ENCODE measurements around the gene NTM.
"Not testable (repeated sequence)": the region's sequence is repeated elsewhere in the genome, so short reads cannot be mapped to it uniquely, and the experiment has no call there.

The NTM gene

DNA sequence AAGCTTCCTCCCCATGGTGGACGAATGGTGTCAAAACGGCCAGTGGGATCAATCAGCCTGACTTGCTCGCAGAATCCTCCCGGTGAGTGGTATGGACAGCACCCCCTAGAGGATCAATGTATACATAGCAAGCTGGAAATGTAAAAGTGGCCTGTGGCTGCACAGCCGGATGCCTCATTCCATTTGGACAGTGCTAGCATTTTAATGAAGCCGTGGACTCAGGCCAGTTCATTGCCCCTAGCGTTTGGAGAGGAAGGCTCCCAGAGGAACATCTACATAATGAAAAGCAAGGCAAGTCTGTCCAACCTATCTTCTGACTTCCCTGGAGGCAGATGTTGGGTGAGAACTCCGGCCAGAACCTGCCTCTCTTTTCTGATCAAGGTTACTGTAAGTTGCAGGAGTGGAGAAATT, 942.3 kb downstream of the NTM start:
- peak; percentile 1 for DNase-seq (ENCODE audit: low read depth)

GRCh38 chr11:132314911-132315455, 944.6 kb downstream of the NTM start:
- no peak for DNase-seq (ENCODE audit: low read depth)

GRCh38 chr11:132315696-132316095, 945.3 kb downstream of the NTM start:
- DNase-seq (ENCODE audit: low read depth): no peak

DNA sequence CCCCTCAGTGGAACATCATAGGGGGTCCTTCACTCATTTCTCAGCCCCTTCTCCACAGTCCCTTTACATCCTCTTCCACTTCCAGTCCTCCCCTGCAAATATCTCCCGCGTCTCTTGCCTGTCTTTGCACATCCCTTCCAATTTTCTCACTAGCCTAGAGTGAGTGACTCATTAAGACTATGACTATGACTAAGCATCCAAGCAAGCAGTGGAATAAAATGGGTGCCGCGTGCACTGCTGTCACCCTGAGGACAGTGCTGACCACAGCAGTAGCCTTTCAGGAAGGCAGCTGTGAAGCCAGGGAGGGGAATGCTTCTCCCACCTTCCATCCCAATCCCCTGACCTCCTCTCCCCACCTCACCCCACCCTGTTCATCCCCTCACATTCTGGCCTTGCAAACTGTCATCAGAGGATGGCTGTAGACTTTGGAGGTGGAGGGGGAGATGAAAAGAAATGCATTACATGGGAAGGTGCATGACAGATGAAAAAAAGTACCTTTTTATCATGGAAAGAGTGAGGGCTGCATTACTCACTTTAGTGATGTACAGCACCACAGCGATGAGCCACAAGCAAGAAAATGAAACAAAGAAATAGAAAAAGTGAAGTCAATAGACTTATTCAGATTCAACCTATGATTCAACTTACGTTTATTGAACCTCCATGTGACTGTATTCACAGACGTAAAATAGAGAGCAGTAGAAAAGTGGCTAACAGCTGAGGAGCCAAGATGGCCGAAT, 948.2 kb downstream of the NTM start:
- no peak for DNase-seq (ENCODE audit: low read depth)

GRCh38 chr11:132319419-132319818, 949.0 kb downstream of the NTM start:
- not testable (repeated sequence) for DNase-seq (ENCODE audit: low read depth)

DNA sequence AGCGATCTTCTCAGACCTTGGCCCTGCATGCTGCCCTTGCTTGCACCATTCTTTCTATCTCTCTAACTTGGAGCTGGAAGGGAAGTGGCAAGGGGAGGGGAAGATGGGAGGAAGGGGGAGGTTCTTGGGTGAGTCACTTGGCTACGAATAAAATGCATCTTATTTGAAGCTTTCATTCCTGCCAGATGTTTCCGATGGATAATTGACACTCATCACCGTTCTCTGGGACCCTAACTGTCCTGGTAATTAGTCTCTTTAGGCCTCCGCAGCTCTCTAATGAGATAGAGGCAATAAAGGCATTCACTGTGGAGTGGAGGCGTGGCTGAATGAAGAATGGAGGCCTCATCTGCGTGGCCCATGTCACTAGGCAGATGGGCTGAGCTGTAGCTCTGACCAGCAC, 960.1 kb downstream of the NTM start:
- DNase-seq (ENCODE audit: low read depth): no peak

- DNase-seq (ENCODE audit: low read depth): no peak
These were observed 962.1 kb downstream of the NTM start for GRCh38 chr11:132332521-132332920.

DNA sequence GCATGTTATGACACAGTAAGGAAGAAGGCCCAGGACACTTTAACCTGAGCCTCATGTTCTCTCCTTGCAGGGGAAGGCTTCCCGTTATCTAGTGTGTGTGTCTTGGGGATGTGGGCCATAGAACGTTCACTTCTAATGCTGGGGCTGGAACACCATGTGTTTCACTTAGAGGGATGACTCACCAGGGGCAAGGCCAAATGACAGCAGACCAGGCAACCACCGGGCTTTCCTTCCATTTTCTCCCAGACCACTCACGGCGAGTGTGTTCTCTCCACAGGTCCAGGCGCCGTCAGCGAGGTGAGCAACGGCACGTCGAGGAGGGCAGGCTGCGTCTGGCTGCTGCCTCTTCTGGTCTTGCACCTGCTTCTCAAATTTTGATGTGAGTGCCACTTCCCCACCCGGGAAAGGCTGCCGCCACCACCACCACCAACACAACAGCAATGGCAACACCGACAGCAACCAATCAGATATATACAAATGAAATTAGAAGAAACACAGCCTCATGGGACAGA, 964.4 kb downstream of the NTM start:
- DNase-seq (ENCODE audit: low read depth): no peak

DNA sequence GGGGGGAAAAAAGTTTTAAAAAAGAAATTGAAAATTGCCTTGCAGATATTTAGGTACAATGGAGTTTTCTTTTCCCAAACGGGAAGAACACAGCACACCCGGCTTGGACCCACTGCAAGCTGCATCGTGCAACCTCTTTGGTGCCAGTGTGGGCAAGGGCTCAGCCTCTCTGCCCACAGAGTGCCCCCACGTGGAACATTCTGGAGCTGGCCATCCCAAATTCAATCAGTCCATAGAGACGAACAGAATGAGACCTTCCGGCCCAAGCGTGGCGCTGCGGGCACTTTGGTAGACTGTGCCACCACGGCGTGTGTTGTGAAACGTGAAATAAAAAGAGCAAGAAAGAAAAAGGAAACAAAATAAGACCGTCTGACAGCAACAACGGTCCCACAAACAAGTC, 964.9 kb downstream of the NTM start:
- no peak for DNase-seq (ENCODE audit: low read depth)

GRCh38 chr11:132336781-132337535, 966.5 kb downstream of the NTM start:
- no peak for DNase-seq (ENCODE audit: low read depth)

DNA sequence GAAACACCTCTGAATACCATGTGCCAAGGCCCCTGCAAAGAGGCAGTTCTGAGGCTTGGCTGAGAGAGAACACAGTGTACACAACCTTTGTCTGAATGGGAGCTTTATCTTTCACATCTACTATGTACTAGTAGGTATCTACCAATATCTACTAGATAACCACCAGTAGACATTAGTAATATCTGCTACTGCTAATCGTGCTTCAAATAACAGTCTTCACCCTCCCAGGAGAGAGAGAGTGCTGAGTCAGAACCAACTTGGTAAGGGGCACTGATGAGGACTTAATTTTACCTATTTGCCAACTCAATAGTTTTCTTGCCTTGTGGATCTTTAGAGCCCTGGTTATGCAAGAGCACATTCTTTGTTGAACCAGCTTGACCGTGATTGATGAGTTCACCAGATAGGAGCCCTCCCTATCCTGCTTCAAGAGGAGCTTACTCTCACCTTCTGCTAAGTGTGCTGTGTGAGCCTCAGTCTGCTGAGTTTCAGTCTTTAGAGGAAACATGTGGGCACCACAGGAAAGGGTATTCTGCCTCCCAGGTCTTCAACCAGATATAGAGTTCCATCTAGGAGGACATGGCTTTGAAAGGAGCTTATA, 967.5 kb downstream of the NTM start:
- DNase-seq (ENCODE audit: low read depth): peak; percentile 0

GRCh38 chr11:132342408-132342807, 972.0 kb downstream of the NTM start:
- DNase-seq (ENCODE audit: low read depth): no peak

DNA sequence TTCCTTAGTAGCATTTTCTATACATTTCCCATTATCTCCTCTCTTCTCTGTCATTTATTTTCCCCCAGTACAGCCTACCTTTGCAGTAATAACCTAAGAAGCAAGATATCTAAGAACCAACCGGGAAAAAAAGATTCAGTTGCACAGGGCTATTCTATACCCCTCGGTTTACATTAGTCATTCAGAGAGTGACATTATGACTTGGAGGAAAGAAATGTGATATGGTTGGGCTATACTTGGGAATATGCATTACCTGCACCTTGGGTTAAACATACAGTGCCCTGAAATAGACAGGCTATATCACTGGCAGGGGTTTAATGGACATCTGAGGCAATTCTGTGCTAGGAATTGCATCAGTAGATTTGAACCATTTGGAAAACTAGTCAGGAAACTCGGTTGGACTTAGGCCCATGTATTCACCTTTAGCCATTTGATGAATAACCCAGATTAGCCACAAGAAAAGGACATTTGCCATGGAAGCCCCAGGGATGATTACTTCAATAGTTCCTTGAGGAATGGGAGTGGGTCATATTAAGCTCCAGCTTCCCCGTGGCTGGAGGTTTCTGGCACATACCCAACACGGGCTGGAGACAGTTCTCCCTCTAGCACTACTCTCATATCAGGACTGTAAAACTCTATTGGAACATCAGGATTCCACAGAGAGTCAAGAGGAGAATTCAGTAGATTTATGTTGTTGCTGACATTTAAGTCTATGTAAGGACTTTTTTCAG, 973.2 kb downstream of the NTM start:
- no peak for DNase-seq (ENCODE audit: low read depth)

DNA sequence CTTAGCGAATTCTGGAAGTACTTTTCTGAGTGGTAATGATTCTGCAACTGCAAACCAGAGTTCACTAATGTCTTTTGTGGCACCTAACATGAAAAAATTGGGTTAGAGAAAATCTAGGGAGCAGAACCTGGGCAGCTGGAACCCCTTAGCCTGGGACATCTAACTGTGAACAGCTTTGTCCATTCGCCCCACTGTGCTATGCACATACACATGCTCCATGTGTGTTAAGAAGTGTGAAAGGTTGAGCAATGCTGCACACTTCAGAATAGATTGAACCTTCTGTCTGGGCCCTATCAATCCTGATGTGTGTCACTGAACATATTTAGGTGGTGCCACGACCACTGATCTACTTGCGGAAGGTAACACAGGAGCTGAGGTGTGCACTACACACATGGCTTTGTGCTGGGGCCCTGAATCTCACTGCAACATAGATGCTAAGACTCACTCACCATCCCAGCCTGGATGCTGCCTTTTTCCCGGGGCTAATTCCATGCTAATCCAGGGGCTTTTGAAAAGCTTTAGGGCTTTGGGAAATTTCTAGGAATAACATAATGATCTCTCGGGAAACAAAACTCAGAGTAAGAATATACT, 976.2 kb downstream of the NTM start:
- no peak for DNase-seq (ENCODE audit: low read depth)

DNA sequence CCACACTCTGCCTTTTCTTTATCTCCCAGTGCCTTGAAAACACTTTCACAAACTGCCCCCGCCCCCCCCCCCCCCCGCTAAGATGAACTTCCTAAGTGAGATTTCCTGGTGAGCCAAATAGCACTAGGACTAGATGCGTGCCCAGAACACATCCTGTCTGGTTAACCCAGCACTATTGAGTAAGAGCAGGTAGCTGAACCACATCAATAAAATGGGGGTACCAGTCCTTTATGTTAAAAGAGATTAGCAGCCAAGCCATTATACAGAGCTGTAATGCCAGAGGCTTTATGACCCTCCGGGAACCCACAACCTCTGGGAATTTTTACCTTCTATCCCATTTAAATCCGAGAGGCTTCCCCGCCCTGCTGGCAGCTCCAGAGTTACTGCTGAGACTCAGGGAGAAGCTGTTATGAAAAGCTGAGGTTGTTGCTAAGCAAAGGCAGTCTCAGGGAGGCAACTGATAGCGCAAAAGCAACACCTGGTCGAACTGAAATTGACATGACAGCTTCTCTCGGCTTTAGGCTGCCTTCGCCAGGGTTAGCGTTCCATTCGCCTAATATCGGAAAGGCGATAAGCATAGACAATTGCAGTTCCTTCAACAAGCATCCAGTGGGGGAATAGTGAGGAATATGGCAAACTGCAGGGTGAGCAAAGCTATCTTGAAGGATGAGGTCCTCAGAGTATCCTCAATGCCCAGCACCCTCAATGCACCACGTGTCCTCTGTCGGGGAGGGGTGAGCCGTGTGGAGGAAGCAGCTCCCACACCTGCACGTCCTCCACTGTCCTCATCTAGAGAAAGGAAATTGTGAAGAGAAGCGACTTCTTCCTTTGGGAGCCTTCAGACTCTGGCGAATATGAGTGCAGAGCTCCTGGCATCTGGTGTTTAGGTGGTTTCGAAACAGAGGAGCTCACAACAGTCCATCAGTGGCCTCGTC, 977.0 kb downstream of the NTM start:
- DNase-seq (ENCODE audit: low read depth): no peak

DNA sequence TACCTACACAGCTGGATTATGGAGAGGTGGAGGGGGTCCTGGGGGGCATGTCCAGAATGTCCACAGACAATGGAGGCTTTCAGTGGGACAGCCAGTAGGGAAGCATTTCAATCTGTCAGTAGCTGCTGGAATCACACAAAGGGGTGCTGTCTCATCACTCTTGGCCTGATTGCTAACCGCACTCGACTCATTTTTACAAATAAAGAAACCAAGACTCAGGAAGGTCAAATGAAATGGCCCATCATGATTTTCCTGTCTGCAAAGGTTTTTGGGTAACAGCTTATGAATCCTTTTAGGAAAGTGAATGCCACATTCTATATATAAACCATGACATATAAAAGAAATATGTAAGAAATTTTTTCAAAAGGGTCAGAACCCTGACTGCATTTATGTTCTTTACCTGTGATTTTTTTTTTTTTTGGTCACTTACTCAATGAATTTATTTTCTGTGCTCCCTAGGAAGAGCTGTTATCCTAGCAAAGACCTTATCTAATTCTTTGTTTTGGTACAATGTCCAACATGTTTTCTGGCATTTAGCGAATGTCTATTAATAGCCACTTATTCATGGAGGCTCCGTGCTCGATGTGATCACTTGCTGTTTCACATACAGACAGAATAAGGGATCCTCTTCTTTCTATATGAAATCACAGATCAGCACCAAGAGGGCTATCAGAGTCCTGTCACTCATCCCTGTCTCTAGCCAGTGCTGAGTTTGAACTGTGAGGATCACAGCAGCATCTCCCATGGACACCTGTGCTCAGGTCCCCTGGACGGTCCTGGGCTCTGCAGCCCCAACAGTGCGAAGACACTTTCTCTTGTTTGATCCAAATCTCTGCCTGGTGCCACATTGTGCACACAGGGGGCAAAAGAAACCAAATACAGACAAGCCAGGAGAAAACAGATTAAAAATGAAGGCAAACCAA, 979.7 kb downstream of the NTM start:
- no peak for DNase-seq (ENCODE audit: low read depth)

- no peak for DNase-seq (ENCODE audit: low read depth)
These were observed 980.6 kb downstream of the NTM start for GRCh38 chr11:132351050-132351449.

DNA sequence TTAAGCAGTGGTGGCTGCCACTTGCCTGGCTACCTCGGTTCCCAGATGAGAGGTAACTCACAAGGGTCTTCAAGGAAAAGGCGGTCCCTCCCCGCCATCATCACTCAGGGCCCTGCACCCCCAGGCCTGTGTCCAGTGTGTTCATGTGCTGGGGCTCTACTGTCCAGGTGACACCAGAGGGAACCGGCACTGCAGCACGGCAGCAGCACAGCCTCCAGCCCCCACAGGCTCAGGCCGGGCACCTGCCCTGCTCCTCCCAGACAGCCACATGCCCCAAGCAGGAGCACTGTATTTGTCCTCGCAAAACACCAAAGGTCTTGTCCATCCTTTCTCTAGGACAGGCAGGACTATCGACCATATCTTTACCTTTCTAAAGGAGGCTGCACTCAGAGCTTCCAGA, 982.1 kb downstream of the NTM start:
- DNase-seq (ENCODE audit: low read depth): no peak

DNA sequence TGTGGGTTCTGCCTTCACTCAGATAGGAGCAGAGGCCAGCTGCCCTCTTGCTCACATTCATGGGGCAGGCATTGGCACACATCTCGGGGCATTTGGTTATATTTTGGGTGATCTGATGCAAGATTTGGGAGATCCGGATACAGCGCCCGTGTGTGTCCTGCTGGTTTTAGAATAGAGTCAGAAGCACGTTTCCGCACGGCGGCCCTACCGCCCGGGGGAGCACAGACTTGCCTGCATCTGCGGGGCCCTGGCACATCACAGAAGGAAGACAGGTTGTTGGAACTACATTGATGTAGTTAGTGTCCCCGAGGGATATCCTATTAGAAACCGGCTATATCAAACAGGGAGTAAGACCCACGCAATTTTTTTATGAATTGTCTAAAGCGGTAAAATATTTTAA, 982.8 kb downstream of the NTM start:
- DNase-seq (ENCODE audit: low read depth): no peak

All from amniotic epithelial cell (primary cell).